Fibroblast of the aortic adventitia (primary cell): ENCODE results near the gene TMEM126A. TPM values are rescaled to one million over a fixed set of nuclear protein-coding genes. Genes with fewer than 3 reads are reported as not detected.

Experiments
- DNase-seq: peaks from one replicate; pipeline ENCODE4 v3.0.0-alpha.2; 2010; ENCODE audit warnings: low read depth
- H3K4me3 ChIP-seq: 2 replicates; pipeline ENCODE4 v1.5.1; 2011; ENCODE audit warnings: low read depth, mild to moderate bottlenecking, control low read depth, low read length, moderate library complexity
- total RNA-seq: library from RNA; depleted of rRNA; stranded (reverse); fragments of >200 nt; gene quantifications from 2 replicates; pipeline ENCODE4 v1.2.3, GENCODE V29; 2012; ENCODE audit warnings: low replicate concordance
- TF ChIP-seq, protein P1 (sequence below): IDR thresholded peaks from 2 replicates; pipeline ENCODE4 v1.5.1; 2011; ENCODE audit warnings: mild to moderate bottlenecking, low read length, control low read depth, inconsistent platforms; ENCODE audit not compliant: insufficient read depth

Gene TMEM126A
- total RNA-seq, 1 donor = 61.5 TPM

DNA sequence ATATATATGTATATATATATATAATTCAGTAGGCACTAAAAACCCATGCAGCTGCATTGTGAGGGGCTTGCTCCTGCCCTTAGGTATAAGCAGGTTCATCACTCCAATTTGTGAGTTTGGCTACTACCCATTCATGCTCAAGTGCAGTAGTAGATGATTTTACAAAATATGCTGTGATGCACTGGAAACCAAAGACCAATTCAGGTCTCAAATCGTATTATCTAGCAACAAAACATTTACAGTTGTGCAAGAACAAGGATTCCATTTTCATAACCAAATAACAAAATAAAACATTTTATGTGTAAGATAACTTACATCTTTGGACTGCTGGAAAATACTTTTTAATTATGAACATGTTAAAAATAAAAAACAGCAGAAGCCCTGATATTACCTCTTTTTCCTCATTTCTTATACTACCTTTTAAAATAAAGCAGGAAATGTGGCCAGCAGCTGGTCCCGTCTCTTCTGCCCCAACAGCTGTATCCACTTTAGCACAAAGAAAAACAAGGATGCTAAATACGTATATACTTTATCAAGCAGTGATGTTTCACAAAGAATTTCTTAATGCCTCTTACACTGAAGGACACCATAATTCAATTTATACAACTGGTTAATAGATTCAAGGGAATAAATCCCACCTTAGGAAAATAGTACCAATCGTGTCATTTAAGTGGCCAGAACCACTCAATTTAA is 14.4 kb downstream of the TMEM126A start:
- H3K4me3 ChIP-seq = peak overlapping the region; percentile 93
- TF ChIP-seq, protein P1, sequence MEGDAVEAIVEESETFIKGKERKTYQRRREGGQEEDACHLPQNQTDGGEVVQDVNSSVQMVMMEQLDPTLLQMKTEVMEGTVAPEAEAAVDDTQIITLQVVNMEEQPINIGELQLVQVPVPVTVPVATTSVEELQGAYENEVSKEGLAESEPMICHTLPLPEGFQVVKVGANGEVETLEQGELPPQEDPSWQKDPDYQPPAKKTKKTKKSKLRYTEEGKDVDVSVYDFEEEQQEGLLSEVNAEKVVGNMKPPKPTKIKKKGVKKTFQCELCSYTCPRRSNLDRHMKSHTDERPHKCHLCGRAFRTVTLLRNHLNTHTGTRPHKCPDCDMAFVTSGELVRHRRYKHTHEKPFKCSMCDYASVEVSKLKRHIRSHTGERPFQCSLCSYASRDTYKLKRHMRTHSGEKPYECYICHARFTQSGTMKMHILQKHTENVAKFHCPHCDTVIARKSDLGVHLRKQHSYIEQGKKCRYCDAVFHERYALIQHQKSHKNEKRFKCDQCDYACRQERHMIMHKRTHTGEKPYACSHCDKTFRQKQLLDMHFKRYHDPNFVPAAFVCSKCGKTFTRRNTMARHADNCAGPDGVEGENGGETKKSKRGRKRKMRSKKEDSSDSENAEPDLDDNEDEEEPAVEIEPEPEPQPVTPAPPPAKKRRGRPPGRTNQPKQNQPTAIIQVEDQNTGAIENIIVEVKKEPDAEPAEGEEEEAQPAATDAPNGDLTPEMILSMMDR = no peak
- DNase-seq = peak; percentile 37

DNA sequence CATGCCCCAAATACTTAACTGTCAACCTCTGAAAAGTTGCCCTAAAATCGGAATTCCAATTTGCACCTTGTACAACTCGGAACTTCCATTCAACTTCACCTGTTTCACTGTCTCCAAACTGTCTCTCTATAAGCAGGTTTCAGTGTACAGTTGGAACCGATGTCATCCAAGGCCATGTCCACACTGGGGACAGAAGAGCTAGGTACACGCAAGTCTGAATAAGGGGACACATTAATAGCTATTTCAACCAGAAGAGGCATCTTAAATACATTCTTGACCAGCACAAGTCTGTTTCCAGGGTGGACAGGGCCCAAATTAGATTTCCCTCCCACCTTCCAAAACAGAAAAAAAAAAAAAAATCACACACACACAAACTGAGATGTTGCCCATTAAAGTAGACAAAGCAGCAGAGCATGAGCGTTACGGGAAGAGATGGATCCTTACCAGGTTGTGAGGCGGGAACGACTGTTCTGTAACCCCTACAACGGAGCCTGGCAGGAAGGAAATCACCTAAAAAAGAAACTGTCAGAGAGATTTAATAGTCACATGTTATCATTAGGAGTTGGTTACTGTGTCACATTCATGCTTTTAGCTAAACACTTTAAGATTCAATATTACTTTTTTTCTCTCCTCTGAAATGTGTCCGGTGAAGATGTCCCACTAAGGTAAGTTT is 15.4 kb downstream of the TMEM126A start:
- TF ChIP-seq, protein P1 = no peak
- peak; percentile 17 for DNase-seq
- H3K4me3 ChIP-seq = peak overlapping the region; percentile 93

DNA sequence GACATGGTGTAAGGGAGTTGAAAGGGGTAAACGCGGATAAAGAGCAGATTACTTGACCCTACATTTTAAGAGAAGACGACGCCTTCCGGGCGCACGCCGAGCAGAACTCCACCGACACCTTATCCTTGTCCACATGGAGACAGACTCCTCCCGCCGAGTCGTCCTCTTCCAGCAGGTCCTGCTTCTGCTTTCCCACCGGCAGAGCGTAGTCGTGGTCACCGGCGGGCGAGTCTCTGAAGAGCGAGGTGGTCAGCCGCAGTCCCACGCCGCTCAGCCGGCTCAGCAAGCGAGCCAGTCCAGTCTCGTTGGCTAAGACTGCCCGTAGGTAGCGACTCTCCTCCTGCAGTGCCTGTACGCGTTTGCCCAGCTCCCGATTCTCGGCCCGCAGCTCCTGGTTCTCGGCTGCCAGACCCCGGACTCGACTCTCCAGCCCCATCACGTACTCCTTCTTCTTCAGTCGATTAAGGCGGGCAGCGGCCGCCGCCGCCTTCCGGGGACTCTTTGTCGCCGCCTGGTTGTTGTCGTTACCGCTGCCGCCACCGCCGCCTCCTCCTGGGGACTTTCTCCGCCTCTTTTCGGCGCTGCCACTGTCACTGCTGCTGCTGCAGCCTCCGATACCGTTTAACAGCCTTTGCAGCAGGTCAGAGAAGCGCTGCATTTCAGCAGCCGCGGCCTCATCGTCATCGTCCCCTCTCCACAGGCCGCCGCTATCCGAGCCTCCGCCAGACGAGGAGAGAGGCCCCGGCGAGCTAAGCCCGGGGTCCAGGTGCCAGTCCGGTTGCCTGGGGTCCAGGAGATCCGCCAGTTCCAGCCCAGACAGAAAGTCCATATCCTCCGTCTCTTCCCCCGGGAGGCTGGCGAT is 16.2 kb downstream of the TMEM126A start:
- H3K4me3 ChIP-seq = peak overlapping the region; percentile 93
- DNase-seq = peak; percentile 32
- TF ChIP-seq, protein P1 = peak; percentile 34

DNA sequence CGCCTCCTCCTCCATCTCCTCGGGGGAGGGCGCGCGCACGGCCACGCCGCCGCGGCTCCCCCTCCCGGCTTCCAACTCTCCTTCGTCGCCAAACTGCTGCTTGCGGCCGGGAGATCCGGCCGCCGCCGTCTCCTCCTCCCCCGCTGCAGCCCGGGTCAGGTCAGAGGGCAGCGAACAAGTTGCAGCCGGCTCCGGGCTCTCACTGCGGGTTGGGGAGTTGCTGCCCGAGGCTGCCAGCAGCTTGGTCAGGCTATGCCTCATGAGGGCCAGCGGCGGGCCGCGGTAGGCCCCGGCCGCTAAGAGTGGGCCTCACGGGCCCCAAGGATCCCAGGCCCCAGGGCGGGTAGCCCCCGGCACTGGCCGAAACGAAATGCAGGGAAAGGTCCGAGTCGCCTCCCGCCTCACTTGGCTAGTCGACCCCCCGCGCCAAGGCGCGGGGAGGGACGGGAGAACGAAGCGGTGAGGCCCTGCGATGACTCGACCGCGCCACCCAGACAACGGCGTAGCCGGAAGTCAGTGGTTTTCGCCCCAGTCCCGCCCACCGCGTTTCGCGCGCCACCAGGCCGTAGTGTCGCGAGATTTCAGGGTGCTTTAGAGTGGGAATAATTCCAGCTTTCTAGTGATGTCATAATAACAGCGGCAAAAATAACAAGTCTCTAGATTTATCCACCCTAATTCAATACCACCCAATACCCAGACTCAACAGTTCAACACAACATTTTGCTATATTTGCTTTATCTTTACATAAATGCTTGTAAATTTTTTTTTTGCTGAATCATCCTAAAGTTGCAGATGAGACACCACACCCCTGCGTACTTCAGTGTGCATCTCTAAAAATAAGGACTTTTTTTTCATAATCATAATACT is 17.1 kb downstream of the TMEM126A start, which contains the start of gene CREBZF:
CREBZF (minus strand) TSS at position 515 of the 867 bp plus-strand sequence; CDS start at position 261, 254 bp downstream.
- H3K4me3 ChIP-seq = peak within 1 kb of the TSS; percentile 93
- TF ChIP-seq, protein P1 = no peak
- DNase-seq = peak; percentile 95

DNA sequence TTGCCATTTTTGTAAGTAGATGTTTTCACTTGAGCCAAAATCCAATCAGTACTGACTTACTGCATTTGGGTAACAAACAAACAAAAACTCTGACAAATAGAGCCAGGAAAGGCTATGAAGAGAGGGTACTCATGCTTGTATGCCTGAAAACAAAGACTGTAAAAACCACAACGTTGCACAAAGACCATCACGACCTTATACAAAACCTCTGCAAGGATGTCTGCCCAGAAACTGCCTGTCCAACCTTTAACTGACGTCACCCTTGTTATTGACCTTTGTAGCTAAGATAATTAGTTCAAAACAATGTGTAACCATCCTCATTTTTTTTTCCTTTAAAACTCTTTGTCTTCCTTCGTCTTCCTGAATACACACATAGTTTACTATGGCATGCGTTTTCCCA is 18.0 kb downstream of the TMEM126A start:
- no peak for DNase-seq
- H3K4me3 ChIP-seq = no peak overlapping the region
- TF ChIP-seq, protein P1 = no peak

DNA sequence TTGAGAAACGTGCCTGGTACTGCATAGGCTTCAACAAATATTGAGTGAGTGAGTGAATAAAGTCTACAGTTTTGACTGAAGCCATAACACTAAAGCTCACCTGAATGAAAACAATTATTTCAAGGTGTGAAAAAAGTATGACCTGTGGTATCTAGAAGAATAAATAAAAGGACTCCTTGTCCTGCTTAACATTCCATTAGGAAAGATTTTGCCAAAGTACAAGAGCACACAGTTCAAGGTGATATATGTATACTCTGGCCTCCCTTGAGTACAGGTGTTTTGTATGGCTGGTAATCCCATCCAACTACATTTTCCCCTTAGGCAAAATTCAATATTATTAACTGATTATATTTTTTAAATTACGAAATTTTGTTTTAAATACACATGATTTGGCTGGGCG is 18.9 kb downstream of the TMEM126A start:
- TF ChIP-seq, protein P1 = no peak
- H3K4me3 ChIP-seq = no peak overlapping the region
- DNase-seq = no peak
